Measurements from ENCODE around the gene TREH.

DNA sequence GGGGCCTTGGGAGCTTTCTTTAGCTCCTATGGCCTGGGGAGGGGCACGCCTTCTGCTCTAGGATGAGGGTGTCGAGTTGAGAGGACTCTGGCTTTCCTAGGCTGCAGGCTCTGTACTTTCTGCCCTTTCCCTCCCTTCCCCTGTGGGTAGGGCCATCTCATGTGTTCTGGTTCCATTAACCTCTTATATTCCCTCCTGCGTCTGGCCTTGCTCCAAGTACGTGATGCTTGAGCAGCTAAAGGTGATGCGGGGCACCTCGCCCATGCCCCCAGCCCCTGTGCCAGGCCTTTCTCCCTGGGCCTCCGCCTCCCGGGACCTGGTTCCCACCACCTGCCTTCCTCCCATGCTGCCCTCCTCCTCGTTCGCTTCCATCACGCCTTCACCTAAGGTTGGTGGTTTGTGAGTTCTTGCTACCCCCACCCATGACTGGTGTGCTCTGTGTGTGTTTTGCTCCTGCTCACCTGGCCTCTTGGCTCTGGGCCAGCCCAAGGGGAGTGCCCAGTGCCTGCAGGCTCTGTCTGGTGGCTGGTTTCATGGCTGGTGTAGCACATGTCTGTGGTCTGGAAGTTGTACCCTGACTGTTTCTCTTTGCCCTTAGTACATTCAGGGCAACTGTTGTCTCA lies 37.9 kb downstream of the TREH start:
- TF ChIP-seq, protein P1, sequence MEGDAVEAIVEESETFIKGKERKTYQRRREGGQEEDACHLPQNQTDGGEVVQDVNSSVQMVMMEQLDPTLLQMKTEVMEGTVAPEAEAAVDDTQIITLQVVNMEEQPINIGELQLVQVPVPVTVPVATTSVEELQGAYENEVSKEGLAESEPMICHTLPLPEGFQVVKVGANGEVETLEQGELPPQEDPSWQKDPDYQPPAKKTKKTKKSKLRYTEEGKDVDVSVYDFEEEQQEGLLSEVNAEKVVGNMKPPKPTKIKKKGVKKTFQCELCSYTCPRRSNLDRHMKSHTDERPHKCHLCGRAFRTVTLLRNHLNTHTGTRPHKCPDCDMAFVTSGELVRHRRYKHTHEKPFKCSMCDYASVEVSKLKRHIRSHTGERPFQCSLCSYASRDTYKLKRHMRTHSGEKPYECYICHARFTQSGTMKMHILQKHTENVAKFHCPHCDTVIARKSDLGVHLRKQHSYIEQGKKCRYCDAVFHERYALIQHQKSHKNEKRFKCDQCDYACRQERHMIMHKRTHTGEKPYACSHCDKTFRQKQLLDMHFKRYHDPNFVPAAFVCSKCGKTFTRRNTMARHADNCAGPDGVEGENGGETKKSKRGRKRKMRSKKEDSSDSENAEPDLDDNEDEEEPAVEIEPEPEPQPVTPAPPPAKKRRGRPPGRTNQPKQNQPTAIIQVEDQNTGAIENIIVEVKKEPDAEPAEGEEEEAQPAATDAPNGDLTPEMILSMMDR (IDR thresholded peaks at IDR 0.05) = no peak
- no peak for TF ChIP-seq FOXM1 (IDR thresholded peaks at IDR 0.05; ENCODE audit: low read depth)
- TF ChIP-seq, protein P2, sequence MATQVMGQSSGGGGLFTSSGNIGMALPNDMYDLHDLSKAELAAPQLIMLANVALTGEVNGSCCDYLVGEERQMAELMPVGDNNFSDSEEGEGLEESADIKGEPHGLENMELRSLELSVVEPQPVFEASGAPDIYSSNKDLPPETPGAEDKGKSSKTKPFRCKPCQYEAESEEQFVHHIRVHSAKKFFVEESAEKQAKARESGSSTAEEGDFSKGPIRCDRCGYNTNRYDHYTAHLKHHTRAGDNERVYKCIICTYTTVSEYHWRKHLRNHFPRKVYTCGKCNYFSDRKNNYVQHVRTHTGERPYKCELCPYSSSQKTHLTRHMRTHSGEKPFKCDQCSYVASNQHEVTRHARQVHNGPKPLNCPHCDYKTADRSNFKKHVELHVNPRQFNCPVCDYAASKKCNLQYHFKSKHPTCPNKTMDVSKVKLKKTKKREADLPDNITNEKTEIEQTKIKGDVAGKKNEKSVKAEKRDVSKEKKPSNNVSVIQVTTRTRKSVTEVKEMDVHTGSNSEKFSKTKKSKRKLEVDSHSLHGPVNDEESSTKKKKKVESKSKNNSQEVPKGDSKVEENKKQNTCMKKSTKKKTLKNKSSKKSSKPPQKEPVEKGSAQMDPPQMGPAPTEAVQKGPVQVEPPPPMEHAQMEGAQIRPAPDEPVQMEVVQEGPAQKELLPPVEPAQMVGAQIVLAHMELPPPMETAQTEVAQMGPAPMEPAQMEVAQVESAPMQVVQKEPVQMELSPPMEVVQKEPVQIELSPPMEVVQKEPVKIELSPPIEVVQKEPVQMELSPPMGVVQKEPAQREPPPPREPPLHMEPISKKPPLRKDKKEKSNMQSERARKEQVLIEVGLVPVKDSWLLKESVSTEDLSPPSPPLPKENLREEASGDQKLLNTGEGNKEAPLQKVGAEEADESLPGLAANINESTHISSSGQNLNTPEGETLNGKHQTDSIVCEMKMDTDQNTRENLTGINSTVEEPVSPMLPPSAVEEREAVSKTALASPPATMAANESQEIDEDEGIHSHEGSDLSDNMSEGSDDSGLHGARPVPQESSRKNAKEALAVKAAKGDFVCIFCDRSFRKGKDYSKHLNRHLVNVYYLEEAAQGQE (IDR thresholded peaks at IDR 0.05; ENCODE audit: low read depth, low read length) = no peak
- TF ChIP-seq EZH2phosphoT487 (IDR thresholded peaks at IDR 0.05; ENCODE audit: borderline replicate concordance, low read depth) = no peak
- TF ChIP-seq EP300 (IDR thresholded peaks at IDR 0.05; ENCODE audit: borderline replicate concordance in 1 of 2, low read depth in 1 of 2, low read length in 1 of 2) = no peak
- TF ChIP-seq POLR2AphosphoS5 (IDR thresholded peaks at IDR 0.05; ENCODE audit: low read depth, low read length) = no peak
- TF ChIP-seq RCOR1 (IDR thresholded peaks at IDR 0.05; ENCODE audit: low read length) = no peak
- TF ChIP-seq, protein P3, sequence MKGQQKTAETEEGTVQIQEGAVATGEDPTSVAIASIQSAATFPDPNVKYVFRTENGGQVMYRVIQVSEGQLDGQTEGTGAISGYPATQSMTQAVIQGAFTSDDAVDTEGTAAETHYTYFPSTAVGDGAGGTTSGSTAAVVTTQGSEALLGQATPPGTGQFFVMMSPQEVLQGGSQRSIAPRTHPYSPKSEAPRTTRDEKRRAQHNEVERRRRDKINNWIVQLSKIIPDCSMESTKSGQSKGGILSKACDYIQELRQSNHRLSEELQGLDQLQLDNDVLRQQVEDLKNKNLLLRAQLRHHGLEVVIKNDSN (IDR thresholded peaks at IDR 0.05; ENCODE audit: borderline replicate concordance, low read depth) = no peak
- no peak for TF ChIP-seq GABPA (IDR thresholded peaks at IDR 0.05; ENCODE audit: low read depth)
- TF ChIP-seq, protein P4, sequence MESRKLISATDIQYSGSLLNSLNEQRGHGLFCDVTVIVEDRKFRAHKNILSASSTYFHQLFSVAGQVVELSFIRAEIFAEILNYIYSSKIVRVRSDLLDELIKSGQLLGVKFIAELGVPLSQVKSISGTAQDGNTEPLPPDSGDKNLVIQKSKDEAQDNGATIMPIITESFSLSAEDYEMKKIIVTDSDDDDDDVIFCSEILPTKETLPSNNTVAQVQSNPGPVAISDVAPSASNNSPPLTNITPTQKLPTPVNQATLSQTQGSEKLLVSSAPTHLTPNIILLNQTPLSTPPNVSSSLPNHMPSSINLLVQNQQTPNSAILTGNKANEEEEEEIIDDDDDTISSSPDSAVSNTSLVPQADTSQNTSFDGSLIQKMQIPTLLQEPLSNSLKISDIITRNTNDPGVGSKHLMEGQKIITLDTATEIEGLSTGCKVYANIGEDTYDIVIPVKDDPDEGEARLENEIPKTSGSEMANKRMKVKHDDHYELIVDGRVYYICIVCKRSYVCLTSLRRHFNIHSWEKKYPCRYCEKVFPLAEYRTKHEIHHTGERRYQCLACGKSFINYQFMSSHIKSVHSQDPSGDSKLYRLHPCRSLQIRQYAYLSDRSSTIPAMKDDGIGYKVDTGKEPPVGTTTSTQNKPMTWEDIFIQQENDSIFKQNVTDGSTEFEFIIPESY (IDR thresholded peaks at IDR 0.05; ENCODE audit: borderline replicate concordance, low read depth) = no peak
- no peak for TF ChIP-seq GATA2 (CRISPR knock-in tag; IDR thresholded peaks at IDR 0.05)

All from SK-N-SH (cell line).